NCI-H2081 (cell line): ENCODE results near the gene SESN1.
A peak's percentile ranks its signal among the peaks of the same experiment; 100 is the strongest.
"Not testable (repeated sequence)": the region's sequence is repeated elsewhere in the genome, so short reads cannot be mapped to it uniquely, and the experiment has no call there.

Source experiments
- DNase-seq, 2 experiments: peaks; one replicate each; lab custom pipeline; 2025; lab: John Stamatoyannopoulos, UW

The SESN1 gene

GRCh38 chr6:109095036-109095834, 589 bp upstream of the SESN1 start, which contains the start of gene CEP57L1:
Gene CEP57L1, plus strand, starts transcription at chr6:109095507. Its CDS starts 49,715 bp downstream, at chr6:109145222.
- DNase-seq = peak; percentile 78 to 86

GRCh38 chr6:109093732-109094415, 772 bp downstream of the SESN1 start:
- DNase-seq = no peak

- DNase-seq = no peak
These were observed 2.6 kb downstream of the SESN1 start for GRCh38 chr6:109092074-109092473.

GRCh38 chr6:109091314-109092024, 3.2 kb downstream of the SESN1 start:
- DNase-seq = no peak

- DNase-seq = peak in 1 of 2 experiments; percentile 10
These were observed 5.7 kb downstream of the SESN1 start for GRCh38 chr6:109088995-109089394.

- DNase-seq = peak; percentile 20 to 46
These were observed 6.9 kb downstream of the SESN1 start for GRCh38 chr6:109087661-109088264.

GRCh38 chr6:109084146-109084545, 10.5 kb downstream of the SESN1 start:
- DNase-seq = not testable (repeated sequence)

- DNase-seq = peak in 1 of 2 experiments; percentile 33
These were observed 11.0 kb downstream of the SESN1 start for GRCh38 chr6:109083657-109084056.

GRCh38 chr6:109082188-109082577, 12.5 kb downstream of the SESN1 start:
- no peak for DNase-seq

GRCh38 chr6:109081516-109082187, 13.0 kb downstream of the SESN1 start:
- DNase-seq = peak in 1 of 2 experiments; percentile 7

GRCh38 chr6:109081026-109081425, 13.6 kb downstream of the SESN1 start:
- DNase-seq = no peak

- DNase-seq = no peak
These were observed 14.7 kb downstream of the SESN1 start for GRCh38 chr6:109079981-109080380.

- no peak for DNase-seq
These were observed 18.3 kb downstream of the SESN1 start for GRCh38 chr6:109076377-109076776.

GRCh38 chr6:109075934-109076333, 18.7 kb downstream of the SESN1 start:
- DNase-seq = no peak

- no peak for DNase-seq
These were observed 20.6 kb downstream of the SESN1 start for GRCh38 chr6:109074133-109074415.

GRCh38 chr6:109073344-109074132, 21.1 kb downstream of the SESN1 start:
- peak; percentile 42 to 58 for DNase-seq

- DNase-seq = no peak
These were observed 23.3 kb downstream of the SESN1 start for GRCh38 chr6:109071125-109071917.

- DNase-seq = no peak
These were observed 24.9 kb downstream of the SESN1 start for GRCh38 chr6:109069746-109070145.

- DNase-seq = no peak
These were observed 31.8 kb downstream of the SESN1 start for GRCh38 chr6:109062767-109063352.

- DNase-seq = no peak
These were observed 32.4 kb downstream of the SESN1 start for GRCh38 chr6:109062216-109062615.
